ENCODE data around the gene WFDC2.

Gene WFDC2

DNA sequence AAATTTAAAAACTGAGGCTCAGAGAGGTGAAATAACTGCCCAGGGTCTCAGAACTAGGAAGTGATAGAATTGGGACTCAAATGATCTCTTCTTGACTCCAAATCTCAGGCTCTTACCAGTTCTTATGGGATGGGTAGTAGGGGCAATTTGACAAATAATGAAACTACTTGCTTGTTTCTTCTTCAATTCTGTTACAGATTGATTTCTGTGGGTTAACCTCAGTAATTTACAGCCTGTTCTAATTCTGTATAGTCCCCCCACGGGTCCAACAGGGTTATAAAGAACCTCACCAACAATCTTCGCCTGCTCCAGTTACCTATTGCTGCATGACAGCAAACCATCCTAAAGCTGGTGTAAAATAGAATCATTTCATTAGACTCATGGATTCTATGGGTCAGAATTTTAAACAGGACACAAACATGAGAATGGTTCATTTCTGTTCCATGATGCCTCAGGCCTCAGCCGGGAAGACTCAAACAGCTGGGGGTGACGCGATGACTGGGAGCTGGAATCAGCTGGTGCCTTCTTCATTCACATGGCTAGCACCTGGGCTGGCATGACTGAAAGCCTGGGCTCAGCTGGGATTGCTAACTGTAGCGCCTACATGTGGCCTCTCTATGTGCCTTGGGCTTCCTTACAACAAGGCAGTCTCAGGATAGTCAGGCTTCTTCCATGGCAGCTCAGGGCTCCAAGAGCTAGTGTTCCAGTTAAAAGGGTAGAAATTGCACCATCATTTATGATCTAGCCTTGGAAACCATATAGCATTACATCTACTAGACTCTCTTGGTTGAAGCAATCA is 6.6 kb upstream of the WFDC2 start:
- no peak for DNase-seq (ENCODE audit: low read depth)
- TF ChIP-seq, protein P1, sequence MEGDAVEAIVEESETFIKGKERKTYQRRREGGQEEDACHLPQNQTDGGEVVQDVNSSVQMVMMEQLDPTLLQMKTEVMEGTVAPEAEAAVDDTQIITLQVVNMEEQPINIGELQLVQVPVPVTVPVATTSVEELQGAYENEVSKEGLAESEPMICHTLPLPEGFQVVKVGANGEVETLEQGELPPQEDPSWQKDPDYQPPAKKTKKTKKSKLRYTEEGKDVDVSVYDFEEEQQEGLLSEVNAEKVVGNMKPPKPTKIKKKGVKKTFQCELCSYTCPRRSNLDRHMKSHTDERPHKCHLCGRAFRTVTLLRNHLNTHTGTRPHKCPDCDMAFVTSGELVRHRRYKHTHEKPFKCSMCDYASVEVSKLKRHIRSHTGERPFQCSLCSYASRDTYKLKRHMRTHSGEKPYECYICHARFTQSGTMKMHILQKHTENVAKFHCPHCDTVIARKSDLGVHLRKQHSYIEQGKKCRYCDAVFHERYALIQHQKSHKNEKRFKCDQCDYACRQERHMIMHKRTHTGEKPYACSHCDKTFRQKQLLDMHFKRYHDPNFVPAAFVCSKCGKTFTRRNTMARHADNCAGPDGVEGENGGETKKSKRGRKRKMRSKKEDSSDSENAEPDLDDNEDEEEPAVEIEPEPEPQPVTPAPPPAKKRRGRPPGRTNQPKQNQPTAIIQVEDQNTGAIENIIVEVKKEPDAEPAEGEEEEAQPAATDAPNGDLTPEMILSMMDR (IDR thresholded peaks at IDR 0.05; ENCODE audit: control insufficient read depth, extremely low read depth, insufficient read depth) = no peak
- H3K4me3 ChIP-seq (ENCODE audit: low read depth, low read length) = no peak overlapping the region

DNA sequence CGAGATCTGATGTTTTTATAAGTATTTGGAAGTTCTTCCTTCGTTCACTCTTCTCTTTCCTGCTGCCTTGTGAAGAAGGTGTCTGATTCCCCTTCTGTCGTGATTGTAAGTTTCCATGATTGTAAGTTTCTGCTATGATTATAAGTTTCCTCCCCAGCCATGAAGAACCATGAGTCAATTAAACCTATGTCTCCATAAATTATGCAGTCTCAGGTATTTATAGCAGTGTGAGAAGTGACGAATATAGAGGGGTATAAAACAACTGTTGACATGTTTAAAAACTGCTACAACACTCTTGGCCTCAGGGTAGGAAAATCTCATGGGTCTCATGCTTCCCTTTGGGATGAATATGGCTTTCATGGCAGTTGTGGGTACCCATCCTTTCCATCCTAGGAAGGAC is 5.8 kb upstream of the WFDC2 start:
- TF ChIP-seq, protein P1 (IDR thresholded peaks at IDR 0.05; ENCODE audit: control insufficient read depth, extremely low read depth, insufficient read depth) = no peak
- no peak overlapping the region for H3K4me3 ChIP-seq (ENCODE audit: low read depth, low read length)
- no peak for DNase-seq (ENCODE audit: low read depth)

DNA sequence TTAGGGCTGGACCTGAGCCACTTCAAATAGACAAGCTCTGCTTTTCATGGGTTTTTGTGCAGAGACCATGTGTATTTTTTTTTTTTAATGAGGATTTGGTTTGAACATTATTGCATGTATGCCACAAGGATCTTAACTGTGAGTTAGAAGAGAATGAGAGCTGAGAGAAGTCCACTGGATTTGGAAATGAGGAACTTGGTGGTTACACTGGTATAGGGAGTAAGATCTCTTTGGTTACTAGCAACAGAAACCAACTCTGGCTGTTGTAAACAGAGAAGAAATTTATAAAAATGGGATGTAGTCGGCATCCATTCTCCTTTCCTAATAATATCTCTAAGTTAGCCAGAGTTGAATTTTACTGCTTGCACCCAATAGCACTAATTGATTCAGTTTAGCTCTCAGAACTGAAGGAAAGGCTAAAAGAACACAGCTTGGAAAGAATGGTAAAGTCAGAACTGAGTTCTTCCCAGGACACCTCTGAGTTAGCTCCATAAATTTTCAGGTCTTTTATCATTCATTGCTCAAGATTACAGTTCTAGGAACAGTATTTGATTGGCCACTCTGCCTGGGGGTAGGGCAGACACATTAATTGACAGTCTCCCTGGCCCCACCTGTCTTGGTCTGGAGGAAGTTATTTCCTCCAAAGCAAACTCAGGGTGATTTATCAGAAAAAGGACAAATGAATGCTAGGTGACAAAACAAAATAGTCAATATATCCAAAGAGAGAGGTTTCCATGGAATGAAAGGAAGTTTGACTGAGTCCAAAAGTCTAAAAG is 3.9 kb upstream of the WFDC2 start:
- DNase-seq (ENCODE audit: low read depth) = peak; percentile 86
- TF ChIP-seq, protein P1 (IDR thresholded peaks at IDR 0.05; ENCODE audit: control insufficient read depth, extremely low read depth, insufficient read depth) = no peak
- H3K4me3 ChIP-seq (ENCODE audit: low read depth, low read length) = no peak overlapping the region

DNA sequence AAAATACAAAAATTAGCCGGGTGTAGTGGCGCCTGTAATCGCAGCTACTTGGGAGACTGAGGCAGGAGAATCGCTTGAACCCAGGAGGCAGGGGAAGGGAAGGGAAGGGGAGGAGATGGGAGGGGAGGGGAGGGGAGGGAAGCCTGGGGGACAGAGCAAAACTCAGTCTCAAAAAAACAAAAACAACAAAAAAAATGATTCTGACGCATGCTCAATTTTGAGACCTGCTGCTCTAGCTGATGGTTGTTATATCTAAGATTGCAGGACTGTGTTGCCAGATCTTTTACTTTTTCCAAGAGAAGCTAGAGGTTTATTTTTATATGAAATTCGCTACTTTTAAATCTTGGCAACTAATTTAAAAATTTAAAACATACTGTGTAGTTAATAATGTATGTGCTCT is 2.4 kb upstream of the WFDC2 start:
- H3K4me3 ChIP-seq (ENCODE audit: low read depth, low read length) = no peak overlapping the region
- DNase-seq (ENCODE audit: low read depth) = no peak
- TF ChIP-seq, protein P1 (IDR thresholded peaks at IDR 0.05; ENCODE audit: control insufficient read depth, extremely low read depth, insufficient read depth) = no peak

DNA sequence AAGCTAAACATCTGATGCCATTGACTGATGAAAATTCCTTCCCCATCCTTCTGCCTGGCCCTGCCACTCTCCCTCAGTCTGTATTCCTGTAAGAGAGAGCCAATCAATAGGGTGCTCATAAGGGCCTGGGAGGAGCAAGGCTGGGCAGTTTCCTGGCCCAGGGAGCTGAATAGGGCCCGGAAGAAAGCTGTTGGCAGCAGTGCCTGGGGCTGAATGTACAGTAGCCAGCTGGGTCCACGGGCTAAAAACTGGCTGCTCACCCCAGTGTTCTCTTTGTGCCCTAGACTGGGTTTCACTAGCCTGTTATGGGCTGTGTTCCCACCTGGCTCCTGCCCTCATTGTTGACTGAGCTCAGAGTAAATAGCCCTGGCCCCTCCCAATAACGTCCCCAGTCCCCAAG is 1.7 kb upstream of the WFDC2 start:
- H3K4me3 ChIP-seq (ENCODE audit: low read depth, low read length) = no peak overlapping the region
- TF ChIP-seq, protein P1 (IDR thresholded peaks at IDR 0.05; ENCODE audit: control insufficient read depth, extremely low read depth, insufficient read depth) = no peak
- peak; percentile 61 for DNase-seq (ENCODE audit: low read depth)

DNA sequence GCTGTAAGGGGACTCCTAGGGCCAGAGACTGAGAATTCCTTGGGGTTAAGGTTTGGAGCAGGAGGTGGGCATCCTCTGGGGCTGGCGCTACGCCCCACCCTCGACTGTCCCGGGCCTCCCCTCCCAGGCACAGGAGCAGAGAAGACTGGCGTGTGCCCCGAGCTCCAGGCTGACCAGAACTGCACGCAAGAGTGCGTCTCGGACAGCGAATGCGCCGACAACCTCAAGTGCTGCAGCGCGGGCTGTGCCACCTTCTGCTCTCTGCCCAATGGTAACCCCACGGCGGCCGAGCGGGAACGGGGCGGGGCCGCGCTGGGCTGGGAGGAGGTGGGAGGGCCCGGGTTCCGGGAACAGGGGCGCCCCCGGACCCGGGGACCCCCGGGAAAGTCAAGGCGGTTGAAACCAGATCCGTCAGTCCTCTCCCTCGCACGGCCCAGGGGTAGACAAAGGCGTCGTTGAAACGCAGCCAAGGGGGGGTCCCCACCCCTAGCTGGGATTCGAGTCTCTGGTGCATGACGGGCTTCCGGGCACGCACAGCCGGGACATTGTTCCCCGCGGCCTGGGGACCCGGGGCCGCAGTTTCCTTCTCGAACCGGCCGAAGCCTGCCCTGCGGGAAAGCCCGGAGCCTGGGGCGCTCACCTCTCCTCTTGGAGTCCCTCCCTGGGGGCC is 844 bp downstream of the WFDC2 start:
- no peak for DNase-seq (ENCODE audit: low read depth)
- no peak overlapping the region for H3K4me3 ChIP-seq (ENCODE audit: low read depth, low read length)

More for the DNA sequence above, 844 bp downstream of the WFDC2 start:
- TF ChIP-seq, protein P1 (IDR thresholded peaks at IDR 0.05; ENCODE audit: control insufficient read depth, extremely low read depth, insufficient read depth) = no peak
